AG10803 (cell line): ENCODE measurements around the gene UNC13D.

Source experiments
- DNase-seq: peaks from one replicate; pipeline ENCODE4 v3.0.0; 2010; ENCODE audit warnings: low read depth
- H3K4me3 ChIP-seq: 2 replicates; pipeline ENCODE4 v1.5.1; 2011; ENCODE audit warnings: mild to moderate bottlenecking, low read length, control low read depth
- TF ChIP-seq, protein P1 (sequence below): conservative IDR thresholded peaks from 2 replicates; pipeline ENCODE4 v1.5.1; 2011; ENCODE audit warnings: mild to moderate bottlenecking, low read length, control low read depth, inconsistent platforms

The UNC13D gene

DNA sequence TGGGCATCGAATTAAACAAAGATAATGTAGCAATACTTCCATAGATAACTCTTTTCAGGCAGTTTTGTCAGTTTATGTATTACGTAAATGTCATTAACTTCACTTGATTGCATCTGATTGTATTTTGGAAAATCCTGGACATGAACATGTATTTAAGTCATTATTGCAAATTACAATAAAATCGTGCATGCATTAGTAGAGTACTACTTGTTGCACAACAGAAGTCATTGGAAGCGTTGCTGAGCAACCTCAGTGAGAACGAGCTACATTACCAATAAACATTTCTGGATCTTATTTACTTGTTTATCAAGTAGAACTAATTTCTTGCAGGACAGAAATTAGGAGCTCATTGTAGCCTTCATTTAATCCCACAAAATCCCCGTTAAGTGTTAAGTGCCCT, 53.0 kb downstream of the UNC13D start:
- TF ChIP-seq, protein P1, sequence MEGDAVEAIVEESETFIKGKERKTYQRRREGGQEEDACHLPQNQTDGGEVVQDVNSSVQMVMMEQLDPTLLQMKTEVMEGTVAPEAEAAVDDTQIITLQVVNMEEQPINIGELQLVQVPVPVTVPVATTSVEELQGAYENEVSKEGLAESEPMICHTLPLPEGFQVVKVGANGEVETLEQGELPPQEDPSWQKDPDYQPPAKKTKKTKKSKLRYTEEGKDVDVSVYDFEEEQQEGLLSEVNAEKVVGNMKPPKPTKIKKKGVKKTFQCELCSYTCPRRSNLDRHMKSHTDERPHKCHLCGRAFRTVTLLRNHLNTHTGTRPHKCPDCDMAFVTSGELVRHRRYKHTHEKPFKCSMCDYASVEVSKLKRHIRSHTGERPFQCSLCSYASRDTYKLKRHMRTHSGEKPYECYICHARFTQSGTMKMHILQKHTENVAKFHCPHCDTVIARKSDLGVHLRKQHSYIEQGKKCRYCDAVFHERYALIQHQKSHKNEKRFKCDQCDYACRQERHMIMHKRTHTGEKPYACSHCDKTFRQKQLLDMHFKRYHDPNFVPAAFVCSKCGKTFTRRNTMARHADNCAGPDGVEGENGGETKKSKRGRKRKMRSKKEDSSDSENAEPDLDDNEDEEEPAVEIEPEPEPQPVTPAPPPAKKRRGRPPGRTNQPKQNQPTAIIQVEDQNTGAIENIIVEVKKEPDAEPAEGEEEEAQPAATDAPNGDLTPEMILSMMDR = no peak
- H3K4me3 ChIP-seq = no peak overlapping the region
- DNase-seq = no peak

DNA sequence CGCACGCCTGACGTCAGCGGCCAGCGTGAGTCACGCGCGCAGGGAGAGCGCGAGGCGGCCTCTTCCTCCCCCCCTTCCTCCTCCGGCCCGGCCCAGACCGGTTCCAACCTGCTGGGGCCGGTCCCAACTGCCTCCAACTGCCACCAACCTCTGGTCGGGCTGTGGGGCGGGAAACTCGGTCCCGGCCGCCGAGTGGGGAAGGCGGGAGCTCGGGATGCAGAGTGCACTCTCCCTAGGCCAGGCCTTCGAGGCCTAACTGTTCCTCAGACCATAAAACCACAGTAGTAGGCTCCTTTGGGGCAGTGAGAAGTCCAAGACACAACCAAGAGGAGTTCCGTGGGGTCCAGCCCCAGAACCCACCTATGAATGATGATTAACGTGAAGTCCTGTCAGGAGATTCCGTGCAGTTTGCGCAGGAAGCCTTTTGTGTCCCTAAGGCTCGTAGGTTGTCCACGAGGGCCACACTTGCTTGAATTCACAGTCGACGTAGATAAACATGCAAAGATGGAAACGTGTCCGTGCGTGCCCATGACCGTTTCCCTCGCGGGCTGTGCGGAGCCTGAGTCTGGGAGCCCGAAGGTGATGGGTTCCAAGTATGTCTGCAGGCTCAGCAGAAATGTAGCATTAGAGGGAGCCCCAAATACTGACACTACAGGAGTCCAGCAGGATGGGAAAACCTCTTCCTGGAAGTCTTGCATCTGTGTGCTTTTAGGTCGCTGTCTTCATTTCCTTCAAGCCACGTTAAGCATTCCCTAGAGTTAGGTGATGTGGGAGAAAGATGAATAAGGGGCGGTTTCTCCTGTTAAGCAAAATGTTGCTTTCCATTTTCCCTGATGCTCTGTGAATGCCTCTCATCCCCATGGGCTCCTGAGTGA, 59.0 kb downstream of the UNC13D start:
- TF ChIP-seq, protein P1 = no peak
- H3K4me3 ChIP-seq = peak overlapping the region; percentile 75
- peak; percentile 91 for DNase-seq

DNA sequence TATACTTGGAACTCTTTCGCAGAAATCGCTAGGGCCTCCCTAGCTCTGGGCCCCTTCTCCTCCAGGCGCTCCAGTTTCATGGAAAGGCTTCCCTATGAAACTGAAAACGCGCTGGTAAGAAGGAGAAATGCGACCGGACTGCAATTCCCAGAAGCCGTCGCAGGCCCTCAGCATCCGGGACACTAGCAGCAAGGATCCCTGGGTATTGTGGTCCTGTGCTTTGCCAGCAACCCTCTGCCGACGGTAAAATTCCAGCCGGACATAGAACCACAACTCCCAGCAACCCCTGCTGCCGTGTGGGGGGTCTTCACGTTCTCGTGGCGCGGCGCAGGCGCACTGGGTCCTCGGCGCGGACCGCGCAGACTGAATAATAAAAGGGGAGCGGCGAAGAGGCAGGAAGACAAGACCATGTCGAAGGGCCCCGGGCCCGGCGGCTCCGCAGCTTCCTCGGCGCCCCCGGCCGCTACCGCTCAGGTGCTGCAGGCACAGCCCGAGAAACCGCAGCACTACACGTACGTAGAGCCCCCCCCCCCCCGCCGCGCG, 59.7 kb downstream of the UNC13D start, which contains the start of gene UNK:
Gene UNK (plus strand): TSS at position 334 of the 543 bp plus-strand sequence. CDS start 75 bp downstream, at position 409.
- DNase-seq = peak; percentile 100
- peak within 1 kb of the TSS; percentile 75 for H3K4me3 ChIP-seq
- TF ChIP-seq, protein P1 = no peak; the same call in 1 of the 2 replicates

DNA sequence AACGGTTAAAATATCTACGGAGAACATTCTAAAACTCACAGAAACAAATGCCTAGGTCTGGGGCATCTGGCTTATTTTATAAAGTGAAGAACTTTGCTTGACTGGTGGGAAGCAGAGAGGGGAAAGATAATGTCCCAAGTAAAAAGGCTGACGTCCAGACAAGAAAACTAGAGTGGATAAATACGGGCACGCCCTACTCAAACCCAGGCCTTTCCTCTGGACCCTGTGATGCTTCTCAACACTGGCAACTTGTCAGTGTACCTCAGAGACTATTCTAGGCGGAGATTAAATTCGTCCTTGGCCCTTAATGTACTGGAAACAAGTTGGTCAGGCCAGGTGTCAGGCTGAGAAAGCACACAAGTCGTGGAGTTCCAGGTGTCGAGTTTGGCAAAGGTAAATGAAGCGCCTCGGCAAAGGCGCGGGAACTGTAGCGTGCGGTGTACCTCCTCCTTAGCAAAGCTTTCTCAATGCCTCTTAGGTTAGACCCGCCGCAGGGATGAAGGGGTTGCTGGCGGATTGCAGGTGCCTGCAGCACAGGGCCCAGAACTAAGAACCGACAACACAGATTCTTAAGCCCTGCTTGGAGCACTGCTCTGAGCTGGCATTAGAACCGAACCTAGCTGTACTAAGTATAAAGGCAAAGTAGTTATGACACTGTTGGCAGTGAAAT, 60.3 kb downstream of the UNC13D start:
- TF ChIP-seq, protein P1 = 0 out of 2 replicates have a peak, but pooled peaks have one; percentile 9
- peak overlapping the region; percentile 55 for H3K4me3 ChIP-seq
- no peak for DNase-seq

DNA sequence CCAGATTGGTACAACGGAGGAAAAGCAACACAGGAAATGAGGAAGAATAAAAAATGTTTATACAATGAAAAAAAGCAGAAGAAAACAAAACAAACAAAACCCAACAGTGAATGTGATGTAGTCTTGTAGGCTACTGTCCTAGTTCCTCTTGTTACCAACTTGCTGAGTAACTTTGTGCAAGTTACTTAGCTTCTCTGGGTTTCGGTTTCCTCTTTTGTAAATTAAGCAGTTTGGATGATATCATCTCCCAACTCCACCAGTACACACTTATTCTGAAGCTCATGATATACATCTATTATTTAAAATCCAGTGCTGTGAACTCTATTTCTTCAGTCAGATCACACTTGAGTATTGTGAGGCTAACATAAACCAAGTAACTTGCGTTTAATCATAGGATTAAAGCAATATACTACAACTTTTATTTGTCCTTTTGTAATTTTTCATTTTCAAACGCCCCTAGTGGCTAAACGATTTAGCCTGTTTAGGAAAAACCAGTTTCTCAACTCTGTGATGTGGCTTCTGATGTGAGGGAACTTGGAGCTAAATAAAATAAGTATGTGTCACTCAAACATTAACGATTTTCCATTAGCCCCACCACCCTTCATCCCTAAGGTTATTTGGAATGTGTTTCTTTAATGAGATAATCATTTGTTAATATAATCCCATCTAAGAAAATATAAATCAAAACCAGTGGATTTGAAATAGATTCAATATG, 61.0 kb downstream of the UNC13D start:
- TF ChIP-seq, protein P1 = peak; percentile 79
- H3K4me3 ChIP-seq = peak overlapping the region; percentile 45
- DNase-seq = peak; percentile 67

DNA sequence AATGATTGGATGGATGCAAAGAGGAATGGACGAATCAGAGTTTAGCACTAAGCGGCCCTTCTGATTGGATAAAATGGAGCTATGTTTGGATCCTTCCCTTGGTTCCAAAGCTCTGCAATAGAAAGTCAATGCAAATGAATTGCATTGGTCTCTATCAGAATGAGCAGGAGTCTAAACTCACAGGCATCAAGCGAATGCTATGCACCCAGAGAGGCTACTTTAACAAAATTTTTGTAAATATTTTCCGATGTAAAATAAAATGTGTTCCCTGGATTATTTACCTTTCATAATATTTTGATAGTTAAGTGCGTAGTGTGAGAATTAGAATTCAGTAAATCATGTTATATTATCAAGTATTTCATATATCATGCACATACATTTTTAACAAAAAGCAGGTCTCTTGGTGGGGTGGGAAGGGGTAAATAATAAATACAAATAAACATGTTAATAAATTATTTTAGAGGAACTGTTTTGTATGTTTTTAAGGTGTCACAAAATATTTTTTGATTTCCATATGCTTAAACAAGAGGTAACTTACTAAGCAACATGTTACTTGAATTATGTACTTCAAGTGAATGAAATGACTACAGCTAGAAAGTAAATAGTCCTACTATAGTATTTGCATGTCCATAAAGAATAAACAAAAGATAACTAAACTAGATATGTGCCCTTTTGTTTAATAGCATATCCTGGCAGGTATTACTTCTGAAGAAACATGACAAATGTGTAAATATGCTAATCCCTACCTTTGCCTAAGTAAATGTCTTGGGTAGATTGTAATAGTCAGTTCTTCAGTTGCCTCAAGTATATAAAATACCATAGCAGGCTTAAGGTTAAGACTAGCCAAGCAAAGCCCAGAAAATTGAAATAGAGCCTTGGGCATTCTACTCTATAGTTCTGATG, 64.0 kb downstream of the UNC13D start:
- TF ChIP-seq, protein P1 = no peak
- no peak for DNase-seq
- H3K4me3 ChIP-seq = no peak overlapping the region
